Osteocyte (in vitro differentiated cells): ENCODE data around the gene TBCK. TPM values are rescaled to one million over a fixed set of nuclear protein-coding genes. Genes with fewer than 3 reads are reported as not detected.

ENCODE experiments used
- DNase-seq: peaks from one replicate; pipeline ENCODE4 v3.0.0; 2021; ENCODE audit warnings: mixed read lengths; ENCODE audit not compliant: unreplicated experiment; ENCODE audit errors: extremely low spot score
- H3K27ac Mint-ChIP-seq: one replicate; pipeline ENCODE4 v1.8.0; 2021; ENCODE audit warnings: mild to moderate bottlenecking, mixed read lengths; ENCODE audit not compliant: unreplicated experiment
- H3K27me3 Mint-ChIP-seq: one replicate; pipeline ENCODE4 v1.8.0; 2021; ENCODE audit warnings: mixed read lengths; ENCODE audit not compliant: unreplicated experiment
- H3K36me3 Mint-ChIP-seq: one replicate; pipeline ENCODE4 v1.8.0; 2021; ENCODE audit warnings: mixed read lengths; ENCODE audit not compliant: unreplicated experiment
- H3K4me1 Mint-ChIP-seq: one replicate; pipeline ENCODE4 v1.8.0; 2021; ENCODE audit warnings: mixed read lengths; ENCODE audit not compliant: unreplicated experiment
- H3K4me3 Mint-ChIP-seq: one replicate; pipeline ENCODE4 v1.8.0; 2021; ENCODE audit warnings: mild to moderate bottlenecking, moderate library complexity, mixed read lengths; ENCODE audit not compliant: unreplicated experiment
- H3K9me3 Mint-ChIP-seq: one replicate; pipeline ENCODE4 v1.8.0; 2021; ENCODE audit warnings: mixed read lengths; ENCODE audit not compliant: unreplicated experiment
- CTCF ChIP-seq: fragments of 200-600 bp; sonication (generic); IDR thresholded peaks from 2 replicates; pipeline ENCODE4 v1.5.0; 2021; ENCODE audit warnings: antibody characterized with exemption, mild to moderate bottlenecking, moderate library complexity
- total RNA-seq: library from RNA; stranded (reverse); gene quantifications from 2 replicates; pipeline ENCODE4 v1.2.1, GENCODE V29; 2021

The TBCK gene
- total RNA-seq, 1 donor from 2014 or later: 49.9 TPM

GRCh38 chr4:106058921-106059320 is 257.1 kb downstream of the TBCK start:
- Mint-ChIP-seq H3K27me3 (peaks cover 10% of the 10 kb centered on the region), H3K27ac (no peak overlapping the region), H3K4me1 (peaks cover 18% of the 10 kb centered on the region), H3K36me3 (peaks cover 6% of the 10 kb centered on the region), H3K9me3 (no peaks in the 10 kb centered on the region), H3K4me3 (no peak overlapping the region)
- TF ChIP-seq CTCF: no peak
- no peak for DNase-seq

DNA sequence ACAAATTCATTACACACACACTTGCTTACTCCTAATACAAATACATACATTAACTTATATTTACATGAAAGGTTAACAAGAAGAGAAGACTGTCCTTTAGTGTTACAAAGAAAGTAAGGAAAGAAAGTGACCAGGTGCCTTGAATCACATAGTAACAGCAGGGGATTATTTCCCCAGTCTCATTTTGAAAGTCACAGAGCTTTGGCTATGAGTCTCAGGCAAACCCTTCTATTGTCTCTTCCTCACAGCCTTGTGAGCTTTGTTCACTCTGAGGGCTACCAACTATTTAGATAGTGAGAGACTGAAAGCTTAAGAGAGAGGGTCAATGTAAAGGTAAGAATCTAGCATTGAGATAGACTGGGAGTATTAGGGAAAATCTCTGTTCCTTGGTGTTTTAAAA is 259.1 kb downstream of the TBCK start:
- H3K27me3 Mint-ChIP-seq: peaks cover 10% of the 10 kb centered on the region
- no peak for DNase-seq
- H3K27ac Mint-ChIP-seq: no peak overlapping the region
- no peak for TF ChIP-seq CTCF
- H3K36me3 Mint-ChIP-seq: peaks cover 4% of the 10 kb centered on the region
- no peaks in the 10 kb centered on the region for H3K4me1 Mint-ChIP-seq
- H3K9me3 Mint-ChIP-seq: no peaks in the 10 kb centered on the region
- no peak overlapping the region for H3K4me3 Mint-ChIP-seq

DNA sequence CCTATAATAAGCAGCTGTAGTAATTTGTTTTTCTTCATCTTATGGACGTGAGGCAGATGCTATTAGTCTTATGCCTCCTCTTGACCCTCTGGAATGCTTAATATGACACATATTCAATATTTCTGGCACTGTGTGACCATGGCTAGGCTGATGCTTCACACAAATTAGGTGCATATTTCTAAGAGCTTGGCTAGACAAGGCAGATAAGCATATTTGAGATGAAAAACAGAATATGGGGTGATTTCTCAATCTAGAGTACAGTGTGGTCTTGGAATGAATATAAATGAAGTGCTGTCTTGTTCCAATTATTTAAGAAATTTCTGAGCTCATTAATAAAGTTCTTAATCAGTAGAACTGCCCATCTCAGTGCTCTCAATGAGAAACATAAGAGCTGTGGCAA is 264.5 kb downstream of the TBCK start:
- Mint-ChIP-seq H3K4me3 (no peak overlapping the region), H3K27ac (no peak overlapping the region), H3K27me3 (no peaks in the 10 kb centered on the region), H3K36me3 (peaks cover 5% of the 10 kb centered on the region), H3K4me1 (no peaks in the 10 kb centered on the region), H3K9me3 (no peaks in the 10 kb centered on the region)
- no peak for DNase-seq
- no peak for TF ChIP-seq CTCF

- H3K9me3 Mint-ChIP-seq: no peaks in the 10 kb centered on the region
- peaks cover 14% of the 10 kb centered on the region for H3K36me3 Mint-ChIP-seq
- H3K4me1 Mint-ChIP-seq: no peaks in the 10 kb centered on the region
- DNase-seq: no peak
- H3K4me3 Mint-ChIP-seq: no peak overlapping the region
- no peak overlapping the region for H3K27ac Mint-ChIP-seq
- H3K27me3 Mint-ChIP-seq: no peaks in the 10 kb centered on the region
- TF ChIP-seq CTCF: no peak
Observed at GRCh38 chr4:106049490-106049889, 266.5 kb downstream of the TBCK start.

DNA sequence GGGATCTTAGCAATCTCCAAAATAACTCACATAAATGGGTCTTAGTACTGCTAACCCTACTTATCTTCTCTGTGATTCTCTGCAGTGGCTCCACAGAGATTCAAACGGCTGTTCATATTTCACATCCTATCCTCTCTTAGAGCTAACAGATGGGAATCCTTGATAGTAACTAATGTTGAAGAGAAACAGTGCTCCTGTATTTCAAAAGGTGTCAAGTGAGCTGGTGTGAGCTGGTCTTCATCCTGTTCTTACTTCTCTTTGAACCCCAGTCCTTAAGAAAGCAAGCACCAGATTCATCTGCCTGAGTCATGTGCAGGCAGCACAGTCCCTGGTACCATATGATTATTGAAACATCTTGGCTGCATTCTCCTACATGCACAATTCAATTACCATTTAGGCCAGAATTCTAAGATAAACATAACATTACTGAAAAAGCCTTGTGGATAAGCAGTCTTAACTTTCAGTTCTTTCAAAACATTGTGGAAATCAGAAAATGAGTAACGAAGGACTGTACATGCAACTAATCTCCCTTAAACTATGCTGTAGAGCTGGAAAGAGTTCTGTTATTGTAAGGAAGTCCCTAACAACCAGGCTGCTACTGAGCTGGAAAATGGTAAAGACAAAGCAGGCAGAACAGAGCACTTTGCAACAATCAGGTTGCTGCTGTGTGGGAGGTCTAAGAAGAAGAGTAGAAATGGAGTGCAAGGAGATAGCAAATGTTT is 267.6 kb downstream of the TBCK start:
- Mint-ChIP-seq H3K27ac (no peak overlapping the region), H3K9me3 (no peaks in the 10 kb centered on the region), H3K4me1 (no peaks in the 10 kb centered on the region), H3K36me3 (peaks cover 14% of the 10 kb centered on the region), H3K27me3 (no peaks in the 10 kb centered on the region), H3K4me3 (no peak overlapping the region)
- no peak for DNase-seq
- TF ChIP-seq CTCF: no peak
